HL-60 (cell line): Measurements from ENCODE around the gene CACUL1.

ENCODE experiments used
- CTCF ChIP-seq: IDR thresholded peaks from one replicate; pipeline ENCODE4 v1.5.1; 2011; ENCODE audit warnings: low read length, control low read depth, inconsistent platforms; ENCODE audit not compliant: insufficient read depth
- POLR2AphosphoS5 ChIP-seq: IDR thresholded peaks from 2 replicates; pipeline ENCODE4 v1.6.1; 2012; ENCODE audit warnings: low read depth

- TF ChIP-seq CTCF, result no peak
- no peak for TF ChIP-seq POLR2AphosphoS5
Measured at GRCh38 chr10:118763202-118763988, 8.6 kb upstream of the CACUL1 start.
